Measurements from ENCODE around the gene ARVCF.

The ARVCF gene

DNA sequence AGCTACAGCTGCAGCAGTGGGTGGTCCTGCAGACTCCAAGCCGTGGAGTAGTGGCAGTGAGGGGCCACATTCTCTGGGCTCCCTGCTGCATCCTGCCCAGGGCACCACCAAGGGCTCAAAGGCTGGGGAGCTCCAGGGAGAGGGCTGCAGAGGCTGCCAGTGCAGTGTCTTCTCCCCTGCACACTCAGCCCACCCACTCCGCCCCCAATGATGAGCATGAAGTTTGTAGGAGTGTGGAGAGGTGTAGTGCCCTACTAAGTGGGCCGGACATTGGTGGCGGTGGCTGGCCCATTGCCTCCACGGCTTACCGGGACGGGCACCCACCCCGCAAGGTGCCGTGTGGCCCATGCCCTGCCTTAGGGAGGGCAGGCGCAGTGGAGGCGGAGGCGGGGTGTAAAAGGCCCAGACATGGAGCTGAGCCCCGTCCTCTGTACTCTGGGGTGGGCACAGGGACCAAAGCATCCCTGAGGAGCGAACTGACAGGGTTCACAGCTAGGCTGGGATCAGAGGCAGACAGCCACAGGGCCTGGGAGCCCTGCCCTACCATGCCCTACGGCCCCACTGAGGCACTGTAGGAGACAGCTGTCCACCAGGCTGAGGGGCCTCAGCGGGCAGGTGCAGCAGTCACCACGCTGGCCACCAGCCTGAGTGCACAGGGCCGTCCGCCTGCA, 18.9 kb downstream of the ARVCF start:
- no peak for DNase-seq

DNA sequence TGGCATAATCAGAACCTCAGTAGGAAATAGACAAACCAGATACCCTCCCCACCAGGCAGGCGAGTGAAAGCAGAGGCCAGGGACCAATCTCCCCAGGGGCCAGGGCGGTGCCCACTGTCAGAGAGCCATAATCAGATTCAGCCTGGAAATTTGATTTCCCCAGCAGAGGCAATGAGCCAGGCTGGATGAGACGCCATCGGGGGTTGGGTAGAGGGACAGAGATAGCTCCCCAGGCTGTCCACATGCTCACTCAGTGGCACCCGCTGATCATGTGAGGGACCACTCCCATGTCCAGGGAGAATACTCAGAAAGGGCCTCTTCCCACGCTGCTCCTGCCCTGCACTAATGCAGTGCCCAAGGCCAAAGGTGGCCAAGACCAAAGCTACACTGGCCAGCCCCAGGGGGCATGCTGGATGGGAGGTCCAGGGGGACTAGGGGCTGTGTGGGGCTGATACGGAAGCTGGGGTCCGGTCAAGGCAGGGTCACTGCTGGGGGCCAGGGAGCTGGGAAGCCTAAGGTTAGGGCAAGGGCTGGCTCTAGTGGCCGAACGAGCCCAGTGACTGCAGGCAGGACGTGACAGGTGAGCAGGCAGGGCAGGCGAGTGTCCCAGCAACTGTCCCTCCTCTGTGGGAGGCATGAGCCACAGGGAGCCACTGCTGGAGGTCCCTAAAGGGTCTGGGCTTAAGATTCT, 19.8 kb downstream of the ARVCF start:
- DNase-seq = no peak

DNA sequence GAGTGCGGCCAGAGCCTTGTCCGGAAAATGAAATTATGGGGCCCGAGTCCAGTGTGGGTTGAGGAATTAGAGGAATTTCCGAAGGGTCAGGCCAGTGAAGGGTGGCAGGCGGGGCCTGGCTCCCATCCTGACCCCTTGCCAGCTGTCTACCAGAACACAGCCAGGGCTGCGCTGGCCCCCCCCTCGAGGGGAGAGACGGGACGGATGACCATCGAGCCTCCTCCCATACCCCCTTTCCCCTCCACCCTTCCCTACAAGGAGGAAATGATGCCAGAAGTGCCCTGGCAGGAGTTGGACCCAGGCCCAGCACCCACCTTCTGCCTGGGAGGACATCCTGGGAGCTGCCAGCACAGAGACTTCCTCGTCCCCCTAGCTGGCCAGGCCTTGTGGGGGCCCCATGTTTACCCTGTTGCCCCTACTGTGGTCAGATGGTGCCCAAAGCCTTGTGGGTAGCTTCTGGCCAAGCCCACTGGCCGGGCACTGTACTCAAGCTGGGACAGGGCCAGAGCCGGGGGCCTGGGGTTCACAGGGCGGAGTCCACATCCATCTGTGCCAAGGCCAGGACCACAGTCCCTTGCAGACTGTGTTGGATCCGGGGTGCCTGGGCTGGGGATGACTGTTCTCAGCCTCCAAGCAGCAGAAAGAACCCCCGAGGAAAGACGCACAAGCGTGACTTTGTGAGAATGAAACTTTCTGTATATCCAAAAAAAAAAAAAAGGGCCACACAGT, 20.8 kb downstream of the ARVCF start:
- DNase-seq = no peak

DNA sequence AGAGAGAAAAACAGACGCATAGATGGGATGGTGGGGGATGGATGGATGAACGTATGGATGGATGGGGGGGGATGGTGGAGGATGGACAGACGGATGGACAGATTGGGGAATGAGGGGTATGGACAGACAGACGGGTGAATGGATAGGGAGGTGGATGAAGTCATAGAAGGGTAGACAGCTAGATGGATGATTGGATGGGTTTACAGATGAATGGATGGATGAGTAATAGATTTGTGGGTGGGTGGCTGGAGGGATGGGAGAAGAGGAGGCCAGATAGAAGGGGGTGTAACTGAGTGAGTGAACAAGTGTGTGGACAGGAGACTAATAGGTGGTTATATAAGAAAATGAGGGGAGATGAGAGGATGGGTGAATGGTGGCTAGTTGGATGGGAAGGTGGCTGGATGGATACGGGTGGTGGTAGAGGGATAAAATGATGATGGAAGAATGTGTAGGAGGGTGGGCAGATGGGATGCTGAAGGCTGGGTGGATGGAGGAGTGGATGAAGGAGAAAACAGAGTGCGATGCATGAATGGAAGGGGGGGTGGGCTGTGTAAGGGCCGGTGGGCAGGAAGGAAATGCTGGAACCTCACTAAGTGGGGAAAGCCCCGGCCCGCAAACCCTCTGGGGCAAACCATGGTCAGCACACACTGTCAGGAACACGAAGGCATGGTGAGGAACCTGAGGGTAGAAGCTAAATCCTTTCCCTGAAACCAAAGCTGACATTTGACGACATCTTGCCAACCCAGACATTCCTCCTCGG, 21.6 kb downstream of the ARVCF start:
- no peak for DNase-seq

DNA sequence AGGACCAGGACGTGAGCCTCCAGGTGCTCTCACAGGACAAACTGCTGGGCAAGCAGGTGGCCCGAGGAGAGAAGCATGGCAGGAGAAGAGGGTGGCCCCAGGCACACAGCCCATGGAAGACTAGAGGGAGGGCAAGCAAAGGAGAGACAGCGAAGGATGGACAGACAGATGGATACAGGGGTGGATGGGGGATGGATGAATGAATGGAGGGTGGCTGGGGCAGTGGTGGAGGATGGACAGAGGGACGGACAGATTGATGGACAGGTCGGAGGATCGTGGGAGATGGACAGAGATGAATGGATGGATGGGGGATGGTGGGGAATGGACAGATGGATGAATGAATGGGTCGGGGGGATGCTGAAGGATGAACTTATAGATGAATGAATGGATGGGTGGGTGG, 22.7 kb downstream of the ARVCF start:
- DNase-seq = no peak

DNA sequence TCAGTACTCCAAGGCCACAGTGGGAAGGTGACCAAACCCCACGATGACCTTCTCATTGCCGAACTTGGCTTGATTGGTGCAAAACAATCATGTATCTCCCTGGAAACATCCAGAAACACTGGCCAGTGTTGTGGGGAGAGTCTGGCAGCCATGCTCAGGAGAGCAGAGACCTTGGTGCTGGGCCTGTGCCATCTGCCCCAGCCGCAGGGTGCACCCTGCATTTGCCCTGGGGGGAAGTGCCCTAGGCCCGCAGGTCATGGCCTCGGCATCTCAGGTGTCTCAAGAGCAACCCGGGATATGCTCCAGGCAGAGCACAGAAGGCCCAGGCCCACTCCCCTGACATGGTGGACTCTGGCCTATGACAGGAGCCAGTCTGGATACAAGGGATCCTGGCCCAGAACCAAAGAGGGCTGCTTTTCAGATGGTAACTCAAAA, 23.7 kb downstream of the ARVCF start:
- DNase-seq = no peak

DNA sequence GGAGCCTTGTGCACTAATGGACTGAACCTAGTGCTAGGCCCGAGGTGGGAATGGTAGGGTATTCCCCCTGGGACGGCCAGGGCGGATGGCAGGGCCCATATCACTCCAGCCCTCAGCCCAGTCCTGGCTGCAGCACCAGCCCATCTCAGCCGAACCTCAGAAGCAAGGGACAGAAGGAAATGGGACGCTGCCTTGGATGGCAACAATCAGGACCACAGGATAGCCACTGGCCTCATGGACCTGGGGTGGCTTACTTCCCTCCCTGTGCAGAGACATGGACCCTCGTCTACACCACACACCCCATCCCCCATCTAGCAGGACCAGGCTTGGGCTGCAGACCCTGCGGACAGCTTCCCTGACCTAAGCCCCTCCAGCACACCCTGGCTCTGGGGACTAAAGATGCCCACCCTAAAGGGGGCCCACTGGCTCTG, 24.1 kb downstream of the ARVCF start:
- no peak for DNase-seq

DNA sequence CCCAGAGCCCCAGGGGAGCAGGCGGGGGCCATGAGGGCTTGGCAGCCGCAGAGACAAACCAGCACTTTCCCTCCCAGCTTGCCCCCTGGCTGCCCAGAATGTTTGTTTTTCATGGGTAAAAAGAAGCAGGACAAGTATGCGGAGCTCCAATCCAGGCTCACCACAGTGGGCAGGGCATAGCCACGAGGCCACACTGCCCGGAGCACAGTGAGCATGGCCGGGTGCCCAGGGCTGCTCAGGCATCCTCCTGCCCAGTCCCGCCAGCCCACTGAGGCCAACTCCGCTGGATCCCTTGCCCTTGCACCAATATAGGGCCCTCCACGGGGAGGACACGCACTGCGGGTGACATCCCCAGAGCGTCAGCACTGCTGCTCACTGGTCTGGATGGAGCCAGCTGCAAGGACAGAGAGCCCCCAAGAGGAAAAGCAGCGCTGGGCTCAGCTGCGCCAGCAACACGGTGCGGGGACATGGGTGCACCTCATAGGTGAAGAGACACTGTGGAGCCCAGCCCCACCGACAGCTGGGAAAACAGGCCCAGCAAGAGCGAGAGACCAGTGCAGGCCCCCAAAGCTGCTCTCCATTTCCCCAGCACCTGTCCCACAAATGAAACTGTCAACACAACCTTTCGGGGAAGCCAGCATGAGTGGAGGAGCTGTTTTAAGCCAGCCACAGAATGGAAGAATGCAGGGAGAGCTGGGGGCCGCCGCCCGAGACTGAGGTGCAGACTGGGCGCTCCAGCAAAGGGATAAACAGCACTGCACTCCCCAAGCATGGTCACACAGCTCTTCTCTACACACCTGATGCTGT, 24.8 kb downstream of the ARVCF start:
- DNase-seq = no peak

DNA sequence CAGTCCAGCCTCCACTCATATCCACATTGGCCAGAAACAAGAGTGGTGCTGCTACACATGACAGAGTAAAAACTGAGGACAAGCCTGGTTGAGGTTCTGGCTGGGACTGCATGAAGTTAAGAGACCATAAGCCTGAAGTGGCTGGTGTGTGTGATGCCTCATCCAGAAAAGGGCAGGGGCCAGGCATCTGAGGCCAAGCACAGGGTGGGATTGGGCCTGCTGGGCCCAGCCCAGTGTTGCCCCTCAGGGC, 25.3 kb downstream of the ARVCF start:
- DNase-seq = no peak

DNA sequence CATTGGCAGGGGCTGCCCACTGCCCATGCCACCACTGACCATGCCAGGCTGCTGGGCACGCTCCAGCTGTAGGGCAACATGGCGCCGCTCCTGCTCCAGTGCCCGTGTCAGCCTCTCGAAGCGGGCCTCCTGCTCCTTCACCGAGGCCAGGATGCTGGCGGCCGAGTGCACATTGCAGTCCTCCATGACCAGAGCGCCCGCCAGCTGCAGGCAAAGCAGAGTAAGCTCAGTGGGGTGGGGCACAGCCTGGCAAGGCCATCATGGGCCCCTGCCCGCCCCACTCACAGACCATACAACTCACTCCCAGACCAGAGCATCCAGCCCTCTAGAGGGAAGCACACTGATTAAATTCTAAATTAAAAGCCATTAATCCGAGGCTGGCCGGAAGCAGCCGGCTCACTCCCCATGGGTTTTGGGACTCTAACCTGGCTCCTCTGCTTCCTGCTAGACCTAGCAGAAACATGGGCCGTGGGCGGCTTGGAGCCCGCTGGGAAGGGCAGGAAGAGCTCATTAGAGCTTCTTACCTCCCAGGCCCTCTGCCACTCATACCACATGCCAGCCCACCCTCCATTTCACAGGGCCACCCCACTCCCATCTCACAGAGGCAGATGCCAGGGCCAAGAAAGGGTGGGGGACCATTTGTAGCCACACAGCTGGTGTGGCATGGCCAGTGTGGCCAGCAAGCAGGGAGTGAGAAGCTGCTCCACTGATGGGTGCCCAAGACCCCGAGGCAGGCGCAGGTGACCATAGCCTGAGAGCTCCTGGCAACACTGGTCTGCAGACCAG, 25.8 kb downstream of the ARVCF start:
- DNase-seq = no peak

DNA sequence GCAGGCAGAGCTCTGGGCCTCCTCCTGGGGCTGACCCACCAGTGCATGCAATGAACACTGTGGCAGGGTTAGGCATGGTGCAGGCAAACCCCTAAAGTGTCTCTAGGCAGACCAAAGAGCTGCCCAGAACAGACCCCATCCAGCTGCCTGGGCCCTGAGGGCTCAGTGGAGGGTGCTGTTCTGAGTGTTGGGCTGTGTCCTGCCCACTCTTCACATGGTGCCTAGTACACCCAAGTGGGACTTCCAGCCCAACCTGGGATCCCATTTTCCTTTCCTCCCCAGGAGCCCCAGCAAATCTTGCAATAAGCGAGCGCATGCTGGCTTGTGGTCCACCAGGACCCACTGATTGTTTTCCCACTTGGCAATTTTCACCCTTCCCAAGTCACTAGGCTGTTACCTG, 26.4 kb downstream of the ARVCF start:
- no peak for DNase-seq

DNA sequence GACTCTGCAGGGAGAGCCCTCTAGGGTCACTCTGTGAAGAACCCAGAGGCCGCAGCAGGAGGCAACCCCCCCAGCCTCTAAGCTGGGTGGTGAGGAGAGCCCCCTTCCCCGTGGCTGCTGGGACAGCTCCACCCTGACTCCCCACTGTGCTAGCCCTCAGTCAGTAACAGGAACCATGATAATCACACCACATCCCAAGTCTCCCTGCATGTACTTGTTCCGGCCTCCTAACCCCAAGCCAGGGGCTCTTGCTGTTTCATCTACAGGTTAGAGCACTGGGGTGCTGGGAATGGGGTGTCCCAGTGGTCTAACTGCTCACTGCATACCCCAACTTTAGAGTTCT, 26.9 kb downstream of the ARVCF start:
- no peak for DNase-seq

DNA sequence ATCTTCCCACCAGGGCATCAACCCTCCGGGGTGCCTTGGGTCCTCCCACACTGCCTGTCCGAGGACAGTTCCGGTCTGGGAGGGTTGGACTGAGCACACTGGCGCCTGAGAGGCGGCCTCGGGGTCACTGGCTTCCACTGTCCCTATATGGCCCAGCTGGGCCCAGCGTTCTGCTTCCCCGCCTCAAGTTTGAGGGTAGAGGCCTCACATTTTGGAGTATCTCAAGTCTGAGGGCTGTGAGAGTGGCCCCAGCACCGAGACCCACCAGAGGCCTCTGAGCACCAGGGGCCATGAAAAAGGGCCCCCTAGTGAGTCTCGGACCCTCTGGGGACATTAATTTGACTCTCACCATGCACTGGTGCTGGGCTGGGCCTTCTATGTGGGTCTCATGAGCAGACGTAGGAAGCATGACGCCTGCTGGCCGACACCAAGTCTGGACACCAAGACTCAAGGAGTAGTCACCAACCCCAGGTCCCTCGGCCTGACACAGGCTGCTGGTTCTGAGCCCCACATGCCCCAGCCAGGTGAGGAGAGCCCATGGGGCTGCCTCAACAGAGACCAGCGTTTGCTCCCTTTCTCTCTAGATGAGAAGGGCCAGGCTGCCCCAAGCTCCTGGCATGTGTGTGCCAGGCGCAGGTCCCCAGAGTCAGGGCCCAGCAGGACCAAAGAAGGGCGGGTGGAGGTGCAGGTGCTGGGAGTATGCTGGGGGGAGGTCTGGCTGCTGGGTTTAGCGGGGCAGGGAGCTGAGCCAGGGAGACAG, 27.5 kb downstream of the ARVCF start:
- no peak for DNase-seq

DNA sequence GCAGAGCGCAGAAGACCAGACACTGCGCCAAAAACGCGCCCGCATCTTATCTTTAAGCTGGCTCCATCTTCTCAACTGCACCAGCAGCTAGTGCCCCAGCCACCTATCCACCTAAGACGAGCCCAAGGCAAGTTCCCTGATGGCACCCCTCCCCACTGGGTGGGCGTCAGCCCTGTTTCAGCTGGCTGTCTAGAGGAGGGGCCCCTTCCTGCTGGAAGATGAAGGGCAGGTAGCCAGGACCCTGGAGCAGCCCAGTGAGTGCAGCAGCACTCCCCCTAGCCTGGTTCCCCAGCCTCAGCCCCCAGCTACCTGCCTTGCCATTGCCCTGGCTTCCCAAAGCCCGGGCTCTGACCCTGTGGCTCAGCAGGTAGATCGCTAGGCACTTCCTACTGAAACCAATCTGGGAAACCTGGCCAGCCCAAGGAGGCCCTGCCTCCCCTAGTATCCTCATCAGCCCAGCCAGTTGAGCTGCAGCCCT, 28.3 kb downstream of the ARVCF start:
- DNase-seq = no peak

DNA sequence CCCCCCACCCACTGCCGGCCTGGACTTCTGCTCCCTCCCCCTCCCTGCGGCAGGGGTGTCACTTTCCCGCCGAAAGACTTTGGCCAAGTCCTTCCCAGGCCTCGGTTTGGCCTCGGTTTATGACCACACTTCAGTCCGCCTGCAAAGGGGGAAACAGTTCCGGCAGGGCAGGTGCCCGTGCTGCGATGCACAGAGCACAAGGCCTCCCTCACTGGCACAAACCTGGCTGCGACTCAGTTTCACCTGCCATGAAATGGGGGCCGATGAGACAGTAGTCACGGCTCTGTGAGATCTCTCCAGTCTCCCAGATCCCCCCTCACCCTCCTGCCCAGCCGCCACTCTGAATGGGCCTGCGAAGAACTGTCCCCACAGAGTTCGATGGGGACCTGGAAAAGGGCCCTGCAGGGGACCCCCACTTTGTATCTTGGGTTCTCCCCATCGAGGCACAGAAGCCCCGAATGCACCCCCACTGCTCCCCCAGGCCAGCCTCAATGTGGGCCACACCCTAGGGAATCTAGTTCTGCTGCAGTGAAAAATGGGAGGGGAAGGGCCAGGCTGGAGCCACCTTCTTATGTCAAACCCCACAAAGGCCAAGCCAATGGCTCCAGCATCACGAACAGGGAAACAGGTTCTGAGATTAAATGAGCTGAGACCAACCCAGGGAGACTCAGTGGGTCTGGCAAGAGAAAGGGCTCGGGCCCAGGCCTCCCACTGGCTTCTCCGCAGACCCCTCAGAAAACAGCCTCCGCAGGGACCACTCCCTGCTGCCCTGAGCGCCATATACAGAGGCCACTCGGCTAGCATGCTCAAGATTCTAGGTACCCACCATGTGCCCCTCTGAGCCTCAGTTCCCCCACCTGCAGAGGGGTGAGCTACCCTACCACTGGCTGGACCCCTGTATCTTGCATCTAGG, 29.0 kb downstream of the ARVCF start:
- DNase-seq = peak in 1 of 3 experiments; percentile 31

DNA sequence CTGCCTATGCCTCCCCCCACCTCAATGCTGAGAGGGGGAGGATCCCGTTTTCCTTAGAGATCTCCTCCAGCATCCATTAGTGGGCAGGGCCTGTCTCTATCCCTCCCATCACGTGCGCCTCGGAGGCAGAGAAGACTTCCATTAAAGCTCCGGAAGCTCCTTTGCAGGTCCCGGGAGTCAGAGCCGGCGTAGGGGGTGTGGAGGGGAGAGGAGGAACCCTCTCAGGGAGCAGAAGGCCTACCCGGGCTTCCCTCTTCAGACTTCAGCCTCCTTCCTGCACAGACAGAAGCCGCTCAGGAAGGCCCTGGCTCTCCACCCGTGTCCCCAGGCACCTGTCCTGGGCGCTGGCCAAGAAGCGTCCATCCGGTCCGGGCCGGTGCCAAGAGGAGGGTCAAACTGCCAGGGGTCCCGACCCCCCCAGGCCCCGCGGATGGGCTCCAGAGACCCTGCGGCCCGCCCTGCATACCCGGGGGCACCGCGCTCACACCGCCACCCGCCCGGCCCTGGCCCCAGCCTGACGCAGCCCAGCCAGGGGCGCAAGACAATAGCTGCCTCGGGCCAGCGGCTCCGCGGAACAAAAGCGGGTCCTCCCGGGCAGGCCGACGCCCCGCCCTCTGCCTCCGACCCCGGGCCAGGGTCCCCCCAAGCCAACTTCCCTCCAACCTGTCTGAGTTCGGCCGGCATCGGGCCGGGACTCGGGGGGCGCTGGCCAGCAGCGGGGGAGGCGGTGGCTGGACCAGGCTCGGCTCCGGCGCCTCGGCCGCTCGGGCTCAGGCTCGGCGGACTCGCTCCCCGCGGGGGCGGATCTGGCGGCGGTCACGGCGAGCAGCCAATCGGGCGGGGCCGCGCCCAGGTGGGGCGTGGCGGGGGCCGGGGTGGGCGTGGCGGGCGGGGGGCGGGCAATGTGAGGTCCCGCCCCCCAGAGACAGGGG, 29.9 kb downstream of the ARVCF start:
- DNase-seq = peak; percentile 50 to 77 (median 73)

DNA sequence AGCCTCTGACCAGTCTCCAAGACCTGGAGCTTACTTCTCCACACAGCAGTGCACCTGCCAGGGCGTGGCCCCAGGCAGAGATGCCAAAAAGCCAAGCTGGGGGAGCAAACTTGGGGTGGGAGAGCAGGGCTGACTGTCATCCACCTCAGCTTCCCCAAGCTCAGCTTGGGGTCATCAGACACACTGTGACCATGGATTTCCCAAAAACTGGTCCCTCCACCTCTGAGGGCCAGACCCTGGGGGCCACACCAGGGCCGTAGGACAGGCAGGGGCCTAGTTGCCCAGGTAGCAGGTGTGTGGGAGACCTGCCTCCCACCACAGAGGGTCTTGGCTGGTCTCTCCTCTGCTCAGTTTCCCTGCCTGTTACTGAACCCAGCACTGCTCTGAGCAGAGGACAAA, 30.6 kb downstream of the ARVCF start:
- no peak for DNase-seq

Data from NCI-H1417 (cell line).